Adrenal gland (tissue), 5 donors: ENCODE data around the gene BEST2.

ENCODE experiments used
- CTCF ChIP-seq, 6 experiments: fragments of 450-650 bp in 4 of 6; fragments of 200-600 bp in 2 of 6; sonication (generic) in 1 of 6; IDR thresholded peaks; 1 replicate in 5 of 6; 2 replicates in 1 of 6; pipeline versions ENCODE4 v1.5.1 to v1.8.0; 2016 to 2021; ENCODE audit warnings: antibody characterized with exemption in 6 of 6, mild to moderate bottlenecking in 2 of 6, moderate library complexity in 1 of 6
- POLR2A ChIP-seq, 2 donors: fragments of 450-650 bp; IDR thresholded peaks; one replicate each; pipeline ENCODE4 v1.6.1; 2017; ENCODE audit warnings: antibody characterized with exemption in 2 of 2, mild to moderate bottlenecking in 2 of 2, moderate library complexity in 1 of 2
- donor health status: DM: no; HTN: no; CAD: no.

- TF ChIP-seq CTCF (IDR thresholded peaks at IDR 0.05): no peak
- no peak for TF ChIP-seq POLR2A (IDR thresholded peaks at IDR 0.05)
Observed at GRCh38 chr19:12752056-12752781, 628 bp downstream of the BEST2 start.
